Sigmoid colon (tissue), 4 donors: ENCODE data around the gene CCSER1.

Experiments used
- POLR2AphosphoS5 ChIP-seq, 4 donors: sonication (generic); formaldehyde crosslinking; IDR thresholded peaks; one replicate each; pipeline ENCODE4 v1.6.1; 2017; ENCODE audit warnings: antibody characterized with exemption in 4 of 4
- TF ChIP-seq, protein P1 (sequence below), 4 experiments: fragments of 450-650 bp in 3 of 4; fragments of 200-600 bp in 1 of 4; IDR thresholded peaks; one replicate each; pipeline ENCODE4 v1.5.1; 2016 to 2019; ENCODE audit warnings: antibody characterized with exemption in 4 of 4, mild to moderate bottlenecking in 3 of 4, moderate library complexity in 2 of 4

DNA sequence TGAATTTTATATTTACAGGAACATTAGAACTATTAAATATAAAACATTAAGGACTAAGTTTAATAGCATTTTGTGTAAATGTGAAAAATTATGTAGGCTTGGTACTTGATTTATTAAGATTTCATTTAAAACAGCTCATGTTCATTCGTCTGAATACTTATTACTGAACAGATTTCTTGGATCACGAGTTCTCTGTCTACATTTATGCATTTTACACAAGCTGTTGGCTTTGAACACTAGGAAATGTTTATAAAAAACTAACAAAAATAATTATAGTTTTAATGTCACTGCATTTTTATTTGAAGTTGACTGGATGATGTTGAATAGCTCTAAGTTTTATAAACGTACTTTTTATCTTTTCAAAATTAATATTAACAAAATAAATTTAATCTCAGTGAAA, 888.7 kb downstream of the CCSER1 start:
- TF ChIP-seq, protein P1, sequence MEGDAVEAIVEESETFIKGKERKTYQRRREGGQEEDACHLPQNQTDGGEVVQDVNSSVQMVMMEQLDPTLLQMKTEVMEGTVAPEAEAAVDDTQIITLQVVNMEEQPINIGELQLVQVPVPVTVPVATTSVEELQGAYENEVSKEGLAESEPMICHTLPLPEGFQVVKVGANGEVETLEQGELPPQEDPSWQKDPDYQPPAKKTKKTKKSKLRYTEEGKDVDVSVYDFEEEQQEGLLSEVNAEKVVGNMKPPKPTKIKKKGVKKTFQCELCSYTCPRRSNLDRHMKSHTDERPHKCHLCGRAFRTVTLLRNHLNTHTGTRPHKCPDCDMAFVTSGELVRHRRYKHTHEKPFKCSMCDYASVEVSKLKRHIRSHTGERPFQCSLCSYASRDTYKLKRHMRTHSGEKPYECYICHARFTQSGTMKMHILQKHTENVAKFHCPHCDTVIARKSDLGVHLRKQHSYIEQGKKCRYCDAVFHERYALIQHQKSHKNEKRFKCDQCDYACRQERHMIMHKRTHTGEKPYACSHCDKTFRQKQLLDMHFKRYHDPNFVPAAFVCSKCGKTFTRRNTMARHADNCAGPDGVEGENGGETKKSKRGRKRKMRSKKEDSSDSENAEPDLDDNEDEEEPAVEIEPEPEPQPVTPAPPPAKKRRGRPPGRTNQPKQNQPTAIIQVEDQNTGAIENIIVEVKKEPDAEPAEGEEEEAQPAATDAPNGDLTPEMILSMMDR (IDR thresholded peaks at IDR 0.05): no peak
- TF ChIP-seq POLR2AphosphoS5 (IDR thresholded peaks at IDR 0.05): no peak
